ENCODE measurements around the gene PODXL. TPM values are rescaled to one million over a fixed set of nuclear protein-coding genes. Genes with fewer than 3 reads are reported as not detected.

PODXL gene
- total RNA-seq, 1 donor from 2014 or later = 160 TPM

- H3K36me3 ChIP-seq (ENCODE audit: control insufficient read depth, insufficient read depth, low read length) = no peaks in the 10 kb centered on the region
- no peak for DNase-seq (ENCODE audit: low read depth)
- no peaks in the 10 kb centered on the region for H3K27me3 ChIP-seq (ENCODE audit: control insufficient read depth, insufficient read depth, low read length)
- TF ChIP-seq CTCF (IDR thresholded peaks at IDR 0.05; ENCODE audit: insufficient read depth, low read length, poor library complexity, severe bottlenecking) = no peak
- H3K4me3 ChIP-seq (ENCODE audit: low read depth, low read length) = no peak overlapping the region
Measured at GRCh38 chr7:131529617-131530016, 26.8 kb downstream of the PODXL start.

GRCh38 chr7:131529179-131529578 lies 27.2 kb downstream of the PODXL start:
- no peak for TF ChIP-seq CTCF (IDR thresholded peaks at IDR 0.05; ENCODE audit: insufficient read depth, low read length, poor library complexity, severe bottlenecking)
- H3K27me3 ChIP-seq (ENCODE audit: control insufficient read depth, insufficient read depth, low read length) = no peaks in the 10 kb centered on the region
- H3K36me3 ChIP-seq (ENCODE audit: control insufficient read depth, insufficient read depth, low read length) = no peaks in the 10 kb centered on the region
- no peak for DNase-seq (ENCODE audit: low read depth)
- no peak overlapping the region for H3K4me3 ChIP-seq (ENCODE audit: low read depth, low read length)

- no peak for DNase-seq (ENCODE audit: low read depth)
- H3K36me3 ChIP-seq (ENCODE audit: control insufficient read depth, insufficient read depth, low read length) = no peaks in the 10 kb centered on the region
- TF ChIP-seq CTCF (IDR thresholded peaks at IDR 0.05; ENCODE audit: insufficient read depth, low read length, poor library complexity, severe bottlenecking) = no peak
- H3K4me3 ChIP-seq (ENCODE audit: low read depth, low read length) = no peak overlapping the region
- H3K27me3 ChIP-seq (ENCODE audit: control insufficient read depth, insufficient read depth, low read length) = no peaks in the 10 kb centered on the region
Measured at GRCh38 chr7:131527456-131527855, 29.0 kb downstream of the PODXL start.

- no peaks in the 10 kb centered on the region for H3K36me3 ChIP-seq (ENCODE audit: control insufficient read depth, insufficient read depth, low read length)
- no peak overlapping the region for H3K4me3 ChIP-seq (ENCODE audit: low read depth, low read length)
- DNase-seq (ENCODE audit: low read depth) = no peak
- H3K27me3 ChIP-seq (ENCODE audit: control insufficient read depth, insufficient read depth, low read length) = no peaks in the 10 kb centered on the region
- no peak for TF ChIP-seq CTCF (IDR thresholded peaks at IDR 0.05; ENCODE audit: insufficient read depth, low read length, poor library complexity, severe bottlenecking)
Measured at GRCh38 chr7:131525820-131526219, 30.6 kb downstream of the PODXL start.

- TF ChIP-seq CTCF (IDR thresholded peaks at IDR 0.05; ENCODE audit: insufficient read depth, low read length, poor library complexity, severe bottlenecking) = no peak
- Histone ChIP-seq H3K36me3 (ENCODE audit: control insufficient read depth, insufficient read depth, low read length) (no peaks in the 10 kb centered on the region), H3K27me3 (ENCODE audit: control insufficient read depth, insufficient read depth, low read length) (no peaks in the 10 kb centered on the region), H3K4me3 (ENCODE audit: low read depth, low read length) (no peak overlapping the region)
- no peak for DNase-seq (ENCODE audit: low read depth)
Measured at GRCh38 chr7:131524703-131525102, 31.7 kb downstream of the PODXL start.

GRCh38 chr7:131524115-131524514 lies 32.3 kb downstream of the PODXL start:
- no peak overlapping the region for H3K4me3 ChIP-seq (ENCODE audit: low read depth, low read length)
- no peak for DNase-seq (ENCODE audit: low read depth)
- no peaks in the 10 kb centered on the region for H3K27me3 ChIP-seq (ENCODE audit: control insufficient read depth, insufficient read depth, low read length)
- no peaks in the 10 kb centered on the region for H3K36me3 ChIP-seq (ENCODE audit: control insufficient read depth, insufficient read depth, low read length)
- no peak for TF ChIP-seq CTCF (IDR thresholded peaks at IDR 0.05; ENCODE audit: insufficient read depth, low read length, poor library complexity, severe bottlenecking)

All from kidney epithelial cell (primary cell).